ENCODE data around the gene STIMATE. TPM values are rescaled to one million over a fixed set of nuclear protein-coding genes. Genes with fewer than 3 reads are reported as not detected.

The STIMATE gene
- total RNA-seq, result 10 to 100 TPM; 17.4 to 48.5 (median 33.8) TPM
- long read RNA-seq, partial matches to known transcripts, result 0 of 2 reads
- long read RNA-seq, other reads (novel, unspliced or antisense), result 2 of 2 reads

DNA sequence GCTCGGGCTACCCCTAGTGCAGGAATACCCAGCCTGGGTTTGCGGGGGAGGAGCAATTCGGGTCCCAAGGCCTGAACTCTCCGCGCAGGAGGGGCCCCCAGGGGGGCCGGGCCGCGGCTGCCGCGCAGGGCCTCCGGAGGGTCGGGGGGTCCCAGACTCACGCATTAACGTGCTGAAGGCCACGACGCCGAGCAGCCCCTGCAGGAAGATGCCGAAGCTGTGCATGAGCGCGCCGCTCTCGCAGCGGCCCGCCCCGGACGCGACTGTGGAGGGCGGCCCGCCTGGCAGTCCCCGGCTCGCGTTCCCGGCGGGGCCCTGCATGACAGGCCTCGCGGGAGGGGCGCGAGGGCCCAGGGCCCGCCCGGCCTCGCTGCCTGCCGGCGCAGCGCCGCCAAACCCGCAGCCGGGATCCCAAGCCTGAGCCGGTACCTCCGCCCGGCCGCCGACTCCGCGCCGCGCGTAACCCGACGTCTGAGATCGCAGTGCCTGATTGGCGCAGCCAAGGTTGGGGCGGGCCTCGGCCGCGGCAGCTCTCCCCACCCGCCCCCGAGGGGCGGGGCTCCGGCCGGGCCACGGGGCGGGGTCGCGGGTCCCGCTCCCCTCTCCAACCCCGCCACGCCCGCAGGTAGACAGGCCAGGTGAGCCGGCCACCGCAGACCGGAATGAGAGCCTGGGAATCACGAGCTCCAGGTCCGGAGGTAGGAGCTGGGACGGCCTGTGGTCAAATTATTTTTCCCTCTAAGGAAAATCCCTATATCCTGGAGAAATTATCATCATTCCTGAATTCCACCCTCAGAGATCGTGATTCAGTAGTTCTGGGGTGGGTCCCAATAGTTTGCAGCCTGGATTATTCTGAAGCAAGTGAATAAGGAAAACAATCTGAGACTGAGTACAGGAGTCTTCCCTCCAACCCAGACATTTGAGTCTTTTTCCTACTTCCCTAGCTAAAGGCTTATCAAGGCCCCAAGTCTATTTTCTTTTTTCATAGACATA is at the start of gene STIMATE:
Gene STIMATE (minus strand): TSS at position 419 of the 993 bp plus-strand sequence. CDS start 98 bp downstream, at position 321.
- Histone ChIP-seq H3K4me1 (peaks cover 0 to 40% (median 8%) of the 10 kb centered on the region in 4 donors), H3K4me3 (peak within 1 kb of the TSS; percentile 74 to 88 (median 82)), H3K27me3 (no peaks in the 10 kb centered on the region), H3K9me3 (no peaks in the 10 kb centered on the region), H3K27ac (peak within 1 kb of the TSS in 2 of 3 donors; percentile 38 to 65), H3K36me3 (no peaks in the 10 kb centered on the region)
- intact Hi-C loops (cut with DNase I), result no loop called here
- ATAC-seq (peak; percentile 90 to 95 (median 91)), DNase-seq (peak; percentile 91 to 93 (median 92))
- WGBS (ENCODE audit: insufficient coverage, low coverage, low lambda C conversion rate, missing lambda C conversion rate), result 2% methylated on average over 11 of the region's 85 CpGs
- TF ChIP-seq CTCF (IDR thresholded peaks at IDR 0.05) (peak in 1 of 4 donors; percentile 2), POLR2A (IDR thresholded peaks at IDR 0.05) (peak; percentile 73)

- H3K9me3 ChIP-seq, result no peaks in the 10 kb centered on the region
- TF ChIP-seq CTCF (IDR thresholded peaks at IDR 0.05) (no peak), POLR2A (IDR thresholded peaks at IDR 0.05) (no peak)
- no peak overlapping the region for H3K4me3 ChIP-seq
- no peak overlapping the region for H3K27ac ChIP-seq
- intact Hi-C loops (cut with DNase I), result loop anchor here in 1 of 2 donors (5.0 kb wide), 1 partner anchor 87 kb away; no protein-coding TSS in a partner anchor
- H3K36me3 ChIP-seq, result no peaks in the 10 kb centered on the region
- H3K27me3 ChIP-seq, result no peaks in the 10 kb centered on the region
- no peak for ATAC-seq
- H3K4me1 ChIP-seq, result peaks cover 0 to 7% (median 0%) of the 10 kb centered on the region in 4 donors
- DNase-seq, result no peak
Measured at GRCh38 chr3:52939600-52939999, 42.3 kb upstream of the STIMATE start.

GRCh38 chr3:52934630-52935530 is 37.5 kb upstream of the STIMATE start:
- peak in 1 of 3 donors; percentile 56 for DNase-seq
- no peaks in the 10 kb centered on the region for H3K9me3 ChIP-seq
- H3K36me3 ChIP-seq, result no peaks in the 10 kb centered on the region
- ATAC-seq, result peak; percentile 98 to 99 (median 99)
- H3K27ac ChIP-seq, result no peak overlapping the region
- peaks cover 0 to 13% (median 5%) of the 10 kb centered on the region in 4 donors for H3K4me1 ChIP-seq
- WGBS (ENCODE audit: insufficient coverage, low coverage, low lambda C conversion rate, missing lambda C conversion rate), result 16% methylated on average over 8 of the region's 8 CpGs
- no peaks in the 10 kb centered on the region for H3K27me3 ChIP-seq
- intact Hi-C loops (cut with DNase I), result loop anchor here in 1 of 2 donors (5.0 kb wide), 1 partner anchor 83 kb away; no protein-coding TSS in a partner anchor
- TF ChIP-seq POLR2A (IDR thresholded peaks at IDR 0.05) (no peak), CTCF (IDR thresholded peaks at IDR 0.05) (peak; percentile 70 to 80 (median 76))
- no peak overlapping the region for H3K4me3 ChIP-seq

DNA sequence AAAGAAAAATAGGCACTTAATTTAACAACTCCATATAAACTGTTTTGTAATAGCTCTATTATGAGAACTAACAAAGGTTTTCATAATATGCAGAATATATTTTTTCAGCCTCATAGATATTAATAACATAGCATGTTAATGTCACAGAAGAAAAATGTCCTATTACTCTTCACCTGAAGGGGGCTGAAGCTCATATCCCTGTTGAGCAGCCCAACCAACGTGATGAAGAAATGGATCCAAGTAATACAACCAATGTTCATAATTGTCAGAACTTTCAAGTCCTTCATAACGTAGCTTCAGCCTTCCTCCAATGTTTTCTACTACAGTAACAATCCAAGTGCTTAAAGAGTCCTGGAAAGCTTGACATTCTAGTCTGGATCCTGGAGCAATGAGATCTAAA is 34.5 kb upstream of the STIMATE start:
- H3K27me3 ChIP-seq, result no peaks in the 10 kb centered on the region
- DNase-seq (no peak), ATAC-seq (no peak)
- no peaks in the 10 kb centered on the region for H3K36me3 ChIP-seq
- TF ChIP-seq POLR2A (IDR thresholded peaks at IDR 0.05), result no peak
- TF ChIP-seq CTCF (IDR thresholded peaks at IDR 0.05), result no peak
- no peak overlapping the region for H3K27ac ChIP-seq
- H3K4me3 ChIP-seq, result no peak overlapping the region
- H3K9me3 ChIP-seq, result no peaks in the 10 kb centered on the region
- intact Hi-C loops (cut with DNase I), result no loop called here
- WGBS (ENCODE audit: insufficient coverage, low coverage, low lambda C conversion rate, missing lambda C conversion rate), result 86% methylated on average over 1 of the region's 2 CpGs
- peaks cover 0 to 20% (median 7%) of the 10 kb centered on the region in 4 donors for H3K4me1 ChIP-seq
